GM12872 (cell line): ENCODE results near the gene NKX6-2.

Experiments used
- TF ChIP-seq, protein P1 (sequence below): IDR thresholded peaks from 3 replicates; pipeline ENCODE4 v1.5.1; 2011; ENCODE audit warnings: low read depth, mild to moderate bottlenecking, low read length, moderate library complexity; ENCODE audit not compliant: insufficient read depth

The NKX6-2 gene

DNA sequence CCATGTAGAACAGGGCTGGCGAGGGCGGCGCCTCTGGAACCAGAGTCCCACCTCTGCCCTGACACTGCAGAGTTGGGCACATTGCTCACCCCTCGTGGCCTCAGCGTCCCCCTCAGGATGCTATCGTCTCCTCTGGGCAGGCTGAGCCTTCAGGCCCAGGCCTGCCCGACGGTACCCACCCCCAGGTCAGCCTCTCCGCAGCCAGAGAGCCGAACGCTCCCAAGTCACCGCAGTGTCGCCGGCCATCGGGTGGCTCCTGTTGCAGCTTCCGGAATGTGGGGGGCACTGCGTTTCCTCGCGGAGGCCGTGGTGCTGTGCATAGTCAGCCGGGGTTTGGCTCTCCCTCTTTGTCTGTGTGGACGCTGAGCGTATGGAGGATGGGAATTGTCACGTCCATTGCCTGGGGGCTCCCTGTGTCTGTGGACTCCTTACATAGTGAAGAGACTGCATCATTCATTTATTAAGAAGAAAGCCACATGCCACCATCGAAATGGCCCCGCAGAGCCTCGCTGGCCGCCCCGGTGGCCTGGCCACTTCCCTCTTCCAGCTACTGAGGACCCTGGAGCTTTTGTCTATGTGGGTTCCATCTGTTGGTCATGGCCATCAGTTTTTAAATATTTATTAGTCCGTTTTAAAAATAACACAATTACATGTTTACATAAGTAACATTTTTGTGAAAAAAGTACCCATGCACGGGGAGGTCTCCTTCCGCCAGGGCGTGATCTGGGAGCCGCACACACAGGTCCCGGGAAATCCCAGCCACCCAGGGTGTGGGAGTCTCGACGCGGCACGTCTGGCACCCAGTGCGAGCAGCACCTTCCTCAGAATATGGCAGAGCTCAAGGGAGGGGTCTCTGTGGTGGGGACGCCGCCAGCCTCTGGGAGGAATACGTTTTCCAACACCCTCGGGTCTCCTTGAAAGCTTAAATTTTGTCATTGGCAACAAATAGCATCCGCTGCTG, 15.6 kb downstream of the NKX6-2 start:
- TF ChIP-seq, protein P1, sequence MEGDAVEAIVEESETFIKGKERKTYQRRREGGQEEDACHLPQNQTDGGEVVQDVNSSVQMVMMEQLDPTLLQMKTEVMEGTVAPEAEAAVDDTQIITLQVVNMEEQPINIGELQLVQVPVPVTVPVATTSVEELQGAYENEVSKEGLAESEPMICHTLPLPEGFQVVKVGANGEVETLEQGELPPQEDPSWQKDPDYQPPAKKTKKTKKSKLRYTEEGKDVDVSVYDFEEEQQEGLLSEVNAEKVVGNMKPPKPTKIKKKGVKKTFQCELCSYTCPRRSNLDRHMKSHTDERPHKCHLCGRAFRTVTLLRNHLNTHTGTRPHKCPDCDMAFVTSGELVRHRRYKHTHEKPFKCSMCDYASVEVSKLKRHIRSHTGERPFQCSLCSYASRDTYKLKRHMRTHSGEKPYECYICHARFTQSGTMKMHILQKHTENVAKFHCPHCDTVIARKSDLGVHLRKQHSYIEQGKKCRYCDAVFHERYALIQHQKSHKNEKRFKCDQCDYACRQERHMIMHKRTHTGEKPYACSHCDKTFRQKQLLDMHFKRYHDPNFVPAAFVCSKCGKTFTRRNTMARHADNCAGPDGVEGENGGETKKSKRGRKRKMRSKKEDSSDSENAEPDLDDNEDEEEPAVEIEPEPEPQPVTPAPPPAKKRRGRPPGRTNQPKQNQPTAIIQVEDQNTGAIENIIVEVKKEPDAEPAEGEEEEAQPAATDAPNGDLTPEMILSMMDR, result no peak

DNA sequence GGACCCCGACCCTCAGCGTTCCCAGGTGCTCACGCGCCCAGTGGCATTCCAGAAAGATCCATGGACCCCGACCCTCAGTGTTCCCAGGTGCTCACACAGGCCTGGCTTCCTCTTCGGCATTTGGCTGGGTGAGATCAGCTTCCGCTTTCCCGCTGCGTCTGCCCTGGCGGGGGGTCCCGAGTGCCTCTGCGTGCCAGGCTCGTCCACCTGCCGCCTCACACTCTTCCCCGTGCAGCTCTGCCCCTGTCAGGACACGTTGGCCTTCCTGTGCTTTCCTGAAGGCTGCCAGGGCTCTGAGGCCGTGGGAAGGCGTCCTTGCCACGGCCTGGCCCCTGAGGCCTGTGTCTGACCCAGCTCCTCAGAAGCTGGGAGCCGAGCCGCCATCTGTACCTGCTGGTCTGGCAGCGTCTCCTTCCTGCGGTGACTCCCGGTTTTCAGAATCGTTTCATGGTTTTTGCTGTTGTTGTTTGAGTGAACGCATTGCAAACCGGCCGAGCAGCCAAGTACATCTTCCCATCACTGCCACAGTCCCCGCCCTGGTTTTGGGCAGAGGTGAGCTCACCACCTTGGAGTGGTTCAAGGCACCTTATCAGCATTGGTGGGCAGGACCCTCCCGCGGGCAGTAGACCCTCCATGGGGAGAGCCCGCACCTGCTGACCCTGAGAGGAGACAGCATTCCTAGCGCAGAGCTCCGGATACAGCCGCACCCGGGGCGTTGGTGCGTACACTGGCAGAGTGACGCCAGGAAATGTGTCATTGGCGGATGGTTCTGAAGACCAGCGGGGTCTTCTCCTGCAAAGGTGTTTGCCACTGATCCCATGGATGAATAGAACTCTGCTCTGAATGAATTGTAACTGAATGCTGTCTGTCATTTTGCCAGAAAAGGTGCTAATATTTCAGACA, 17.4 kb downstream of the NKX6-2 start:
- TF ChIP-seq, protein P1, result no peak

DNA sequence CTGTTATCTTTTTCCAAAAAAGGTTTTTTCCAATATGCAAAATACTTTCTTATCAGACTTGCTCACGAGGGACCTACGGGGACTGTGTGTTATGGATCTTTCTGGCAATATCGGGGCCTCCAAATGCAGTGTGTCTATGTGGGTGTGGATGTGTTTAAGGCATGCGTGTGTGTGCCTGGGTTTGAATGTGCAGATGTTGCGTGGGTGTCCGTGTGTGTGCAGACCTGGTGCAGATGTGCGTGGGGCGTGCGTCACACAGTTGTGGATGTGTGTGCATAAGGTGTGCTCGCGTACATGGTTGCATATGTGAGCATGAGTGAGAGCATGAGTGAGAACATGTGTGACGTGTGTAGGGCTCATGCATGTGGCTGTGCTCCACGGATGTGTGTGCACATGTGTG, 19.7 kb downstream of the NKX6-2 start:
- TF ChIP-seq, protein P1, result no peak

DNA sequence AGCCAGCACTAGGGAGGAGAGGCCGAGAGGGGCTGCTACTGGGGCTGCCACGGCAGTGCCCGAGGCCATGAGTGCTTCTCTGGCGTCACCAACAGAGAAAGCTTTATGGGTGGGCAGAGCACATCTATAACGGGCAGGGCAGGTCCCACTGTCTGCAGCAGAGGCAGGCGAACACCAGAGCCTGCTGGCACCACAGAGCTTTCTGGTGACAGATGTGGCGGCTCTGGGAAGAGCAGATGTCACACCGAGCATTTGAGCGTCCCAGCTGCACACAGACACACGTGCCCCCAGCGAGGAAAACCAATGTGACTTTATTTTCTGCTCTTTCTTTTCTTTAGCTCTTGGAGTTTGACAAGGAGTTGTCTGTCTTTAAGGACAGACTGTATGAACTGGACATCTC, 20.5 kb downstream of the NKX6-2 start:
- TF ChIP-seq, protein P1, result no peak

DNA sequence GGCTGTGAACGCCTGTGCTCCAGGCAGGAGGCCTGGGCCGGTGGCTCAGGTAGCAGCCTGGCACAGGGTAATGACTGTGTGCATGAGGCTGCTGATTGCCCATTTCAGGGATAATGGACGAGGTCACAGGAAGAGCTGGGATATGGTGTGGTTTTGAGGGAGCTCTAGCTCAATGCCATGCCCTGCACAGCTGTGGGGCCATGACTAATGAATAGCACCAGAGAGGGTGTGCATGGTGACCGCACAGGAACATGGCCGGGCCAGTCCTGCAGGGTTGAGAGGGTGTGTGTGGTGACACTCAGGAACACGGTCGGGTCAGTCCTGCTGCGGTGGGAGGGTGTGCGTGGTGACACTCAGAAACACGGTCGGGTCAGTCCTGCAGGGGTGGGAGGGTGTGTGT, 21.8 kb downstream of the NKX6-2 start:
- TF ChIP-seq, protein P1, result no peak

DNA sequence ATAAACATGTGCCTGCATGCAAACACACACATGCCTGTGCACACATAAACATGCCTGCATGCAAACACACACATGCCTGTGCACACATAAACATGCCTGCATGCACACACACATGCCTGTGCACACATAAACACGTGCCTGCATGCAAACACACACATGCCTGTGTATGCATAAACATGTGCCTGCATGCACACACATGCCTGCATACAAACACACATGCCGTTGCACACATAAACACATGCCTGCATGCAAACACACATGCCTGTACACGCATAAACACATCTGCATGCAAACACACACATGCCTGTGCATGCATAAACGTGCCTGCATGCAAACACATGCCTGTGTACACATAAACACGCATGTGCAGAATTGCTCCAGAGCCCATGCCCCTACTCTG, 22.4 kb downstream of the NKX6-2 start:
- TF ChIP-seq, protein P1, result no peak

DNA sequence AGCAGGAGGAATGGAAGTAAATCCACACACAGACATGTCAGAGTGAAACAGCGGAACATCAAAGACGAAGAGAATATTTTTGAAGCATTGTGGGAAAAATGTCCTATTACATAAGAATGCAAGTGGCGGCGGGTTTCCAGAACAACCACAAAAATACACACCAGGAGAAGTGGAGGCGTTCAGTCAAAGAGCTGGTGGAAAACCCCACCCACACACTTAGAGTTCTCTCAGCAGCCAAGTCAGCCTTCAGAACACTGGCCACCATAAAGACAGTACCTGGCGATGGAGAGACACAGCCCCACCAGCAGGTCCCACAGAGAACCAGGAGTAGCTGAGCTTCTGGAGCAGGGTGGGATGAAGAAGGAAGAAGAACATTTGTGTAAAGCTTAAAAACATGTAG, 23.7 kb downstream of the NKX6-2 start:
- TF ChIP-seq, protein P1, result no peak
